ENCODE data around the gene OR5I1.
"Not testable (repeated sequence)": the region's sequence is repeated elsewhere in the genome, so short reads cannot be mapped to it uniquely, and the experiment has no call there.

The OR5I1 gene

GRCh38 chr11:55936300-55936699 is at the start of gene OR5I1:
Gene OR5I1 (minus strand): TSS chr11:55936400. CDS start chr11:55936400, 0 bp downstream.
- DNase-seq: no peak

- DNase-seq: no peak
Observed at GRCh38 chr11:55970935-55971334, 34.7 kb upstream of the OR5I1 start.

GRCh38 chr11:55969845-55970244 is 33.6 kb upstream of the OR5I1 start, which contains the start of gene OR10AG1:
Gene OR10AG1 (minus strand): TSS chr11:55969945. CDS start chr11:55969907, 38 bp downstream.
- no peak for DNase-seq

- no peak for DNase-seq
Observed at GRCh38 chr11:55967914-55968313, 31.7 kb upstream of the OR5I1 start.

- DNase-seq: no peak
Observed at GRCh38 chr11:55966391-55966790, 30.2 kb upstream of the OR5I1 start.

- DNase-seq: no peak
Observed at GRCh38 chr11:55956521-55956920, 20.3 kb upstream of the OR5I1 start.

- DNase-seq: no peak
Observed at GRCh38 chr11:55949330-55949729, 13.1 kb upstream of the OR5I1 start.

- DNase-seq: no peak
Observed at GRCh38 chr11:55942785-55943392, 6.7 kb upstream of the OR5I1 start.

- DNase-seq: no peak
Observed at GRCh38 chr11:55920537-55920936, 15.7 kb downstream of the OR5I1 start.

- no peak for DNase-seq
Observed at GRCh38 chr11:55914482-55914881, 21.7 kb downstream of the OR5I1 start, which contains the start of gene OR5W2. Gene OR5W2 (minus strand): TSS chr11:55914582. CDS start chr11:55914582, 0 bp downstream.

GRCh38 chr11:55902308-55902707 is 33.9 kb downstream of the OR5I1 start:
- DNase-seq: no peak

- DNase-seq: no peak
Observed at GRCh38 chr11:55895216-55895615, 41.0 kb downstream of the OR5I1 start.

GRCh38 chr11:55885481-55885880 is 50.7 kb downstream of the OR5I1 start:
- not testable (repeated sequence) for DNase-seq

Measured in DMS79 treated with DMSO at 0.1 percent for 48 hours (cell line).